CD14-positive monocyte (primary cell): ENCODE results near the gene HSPA4. TPM values are rescaled to one million over a fixed set of nuclear protein-coding genes. Genes with fewer than 3 reads are reported as not detected.
"Not testable (repeated sequence)": the region's sequence is repeated elsewhere in the genome, so short reads cannot be mapped to it uniquely, and the experiment has no call there.

Source experiments
- DNase-seq, 3 donors: peaks; one replicate each; pipeline ENCODE4 v3.0.0-alpha.2; 2011 to 2022
- H2AFZ ChIP-seq: 2 replicates; pipeline ENCODE4 v1.6.0; 2012; ENCODE audit warnings: mild to moderate bottlenecking, low read depth, low read length, inconsistent platforms; ENCODE audit not compliant: insufficient read depth, poor library complexity, severe bottlenecking
- H3K27ac ChIP-seq, 2 donors: 1 replicate in 1 of 2; 2 replicates in 1 of 2; pipeline ENCODE4 v1.5.1; 2012 to 2013; ENCODE audit warnings: low read length in 2 of 2, control low read depth in 1 of 2, inconsistent platforms in 1 of 2, low read depth in 1 of 2, mild to moderate bottlenecking in 1 of 2
- H3K27me3 ChIP-seq, 2 donors: one replicate each; pipeline versions ENCODE4 v1.6.0 to v1.6.1; 2011 to 2013; ENCODE audit warnings: low read length in 2 of 2; ENCODE audit not compliant: control insufficient read depth in 2 of 2, insufficient read depth in 2 of 2
- H3K36me3 ChIP-seq, 2 donors: replicated peaks in 1 of 2; 1 replicate in 1 of 2; 2 replicates in 1 of 2; pipeline versions ENCODE4 v1.5.1 to v1.6.1; 2012 to 2013; ENCODE audit warnings: low read length in 2 of 2, control low read depth in 1 of 2, inconsistent platforms in 1 of 2, mild to moderate bottlenecking in 1 of 2; ENCODE audit not compliant: insufficient read depth in 2 of 2, control insufficient read depth in 1 of 2
- H3K4me1 ChIP-seq, 2 donors: 1 replicate in 1 of 2; 2 replicates in 1 of 2; pipeline versions ENCODE4 v1.5.1 to v1.6.1; 2012 to 2013; ENCODE audit warnings: low read length in 2 of 2, control low read depth in 1 of 2, inconsistent platforms in 1 of 2, mild to moderate bottlenecking in 1 of 2, moderate library complexity in 1 of 2; ENCODE audit not compliant: insufficient read depth in 2 of 2, control insufficient read depth in 1 of 2
- H3K4me2 ChIP-seq: replicated peaks from 2 replicates; pipeline ENCODE3; 2012; ENCODE audit warnings: low read length, moderate library complexity, mild to moderate bottlenecking; ENCODE audit not compliant: poor library complexity, severe bottlenecking; ENCODE audit errors: extremely low read depth
- H3K4me3 ChIP-seq, 3 experiments: fragments of 200-600 bp in 1 of 3; sonication (generic) in 1 of 3; replicated peaks in 1 of 3; 1 replicate in 2 of 3; 2 replicates in 1 of 3; pipeline ENCODE4 v1.5.1; 2011 to 2013; ENCODE audit warnings: low read length in 3 of 3, mild to moderate bottlenecking in 3 of 3, control low read depth in 2 of 3, low read depth in 2 of 3, inconsistent platforms in 1 of 3, moderate library complexity in 1 of 3
- H3K79me2 ChIP-seq: 2 replicates; pipeline ENCODE4 v1.6.0; 2012; ENCODE audit warnings: mild to moderate bottlenecking, control low read depth, inconsistent platforms, low read length, moderate library complexity; ENCODE audit not compliant: insufficient read depth
- H3K9ac ChIP-seq: 2 replicates; pipeline ENCODE4 v1.6.0; 2017; ENCODE audit warnings: low read length, mild to moderate bottlenecking; ENCODE audit not compliant: insufficient read depth, poor library complexity, severe bottlenecking
- H3K9me3 ChIP-seq, 2 donors: replicated peaks in 1 of 2; 1 replicate in 1 of 2; 2 replicates in 1 of 2; pipeline versions ENCODE4 v1.5.1 to v1.6.1; 2012 to 2013; ENCODE audit warnings: low read length in 2 of 2, control low read depth in 1 of 2; ENCODE audit not compliant: control insufficient read depth in 1 of 2, insufficient read depth in 1 of 2
- H4K20me1 ChIP-seq: 2 replicates; pipeline ENCODE4 v1.6.0; 2012; ENCODE audit warnings: mild to moderate bottlenecking, low read length, control low read depth, moderate library complexity; ENCODE audit not compliant: insufficient read depth
- H3K27ac Mint-ChIP-seq, 7 donors: one replicate each; pipeline ENCODE4 v1.8.0; 2020; ENCODE audit warnings: mild to moderate bottlenecking in 7 of 7, mixed read lengths in 7 of 7, moderate library complexity in 6 of 7, inconsistent platforms in 2 of 7
- H3K27me3 Mint-ChIP-seq, 3 donors: one replicate each; pipeline ENCODE4 v1.8.0; 2021 to 2022; ENCODE audit warnings: low read depth in 3 of 3, mild to moderate bottlenecking in 3 of 3, mixed read lengths in 3 of 3, moderate library complexity in 3 of 3, inconsistent platforms in 1 of 3
- H3K36me3 Mint-ChIP-seq, 2 donors: one replicate each; pipeline ENCODE4 v1.8.0; 2020; ENCODE audit warnings: mixed read lengths in 2 of 2, inconsistent platforms in 1 of 2, mild to moderate bottlenecking in 1 of 2
- H3K4me1 Mint-ChIP-seq: one replicate; pipeline ENCODE4 v1.8.0; 2020; ENCODE audit warnings: mild to moderate bottlenecking, mixed read lengths
- H3K4me3 Mint-ChIP-seq, 2 donors: one replicate each; pipeline ENCODE4 v1.8.0; 2020; ENCODE audit warnings: mild to moderate bottlenecking in 2 of 2, mixed read lengths in 2 of 2, moderate library complexity in 1 of 2
- H3K9me3 Mint-ChIP-seq, 7 donors: one replicate each; pipeline ENCODE4 v1.8.0; 2020 to 2022; ENCODE audit warnings: mixed read lengths in 7 of 7, mild to moderate bottlenecking in 6 of 7, moderate library complexity in 6 of 7, inconsistent platforms in 2 of 7
- WGBS: methylation state at CpG from one replicate; pipeline ENCODE4 v1.1.5; 2013; ENCODE audit warnings: missing lambda C conversion rate; ENCODE audit not compliant: insufficient coverage; 5-methylcytosine and 5-hydroxymethylcytosine counted together
- intact Hi-C, 2 donors: fragments of 100-400 bp; cut with micrococcal nuclease; formaldehyde crosslinking; loops; one replicate each; pipeline versions ENCODE4 v1.15.0 to v1.15.1; 2023
- polyA plus RNA-seq, 3 donors: library from polyadenylated mRNA; depleted of rRNA in 1 of 3; unstranded in 2 of 3; stranded (reverse) in 1 of 3; fragments of 300-500 nt in 2 of 3; fragments of >200 nt in 1 of 3; fragmentation: Illumina TruSeq in 2 of 3; gene quantifications; 1 replicate in 2 of 3; 2 replicates in 1 of 3; pipeline ENCODE4 v1.2.3, GENCODE V29; 2012 to 2021
- TF ChIP-seq, protein P1 (sequence below): fragments of 200-600 bp; IDR thresholded peaks from one replicate; pipeline ENCODE4 v1.8.0; 2022; ENCODE audit warnings: antibody characterized with exemption, mild to moderate bottlenecking

HSPA4 gene
- polyA plus RNA-seq, 3 donors: 15.7 to 52.0 (median 27.7) TPM

DNA sequence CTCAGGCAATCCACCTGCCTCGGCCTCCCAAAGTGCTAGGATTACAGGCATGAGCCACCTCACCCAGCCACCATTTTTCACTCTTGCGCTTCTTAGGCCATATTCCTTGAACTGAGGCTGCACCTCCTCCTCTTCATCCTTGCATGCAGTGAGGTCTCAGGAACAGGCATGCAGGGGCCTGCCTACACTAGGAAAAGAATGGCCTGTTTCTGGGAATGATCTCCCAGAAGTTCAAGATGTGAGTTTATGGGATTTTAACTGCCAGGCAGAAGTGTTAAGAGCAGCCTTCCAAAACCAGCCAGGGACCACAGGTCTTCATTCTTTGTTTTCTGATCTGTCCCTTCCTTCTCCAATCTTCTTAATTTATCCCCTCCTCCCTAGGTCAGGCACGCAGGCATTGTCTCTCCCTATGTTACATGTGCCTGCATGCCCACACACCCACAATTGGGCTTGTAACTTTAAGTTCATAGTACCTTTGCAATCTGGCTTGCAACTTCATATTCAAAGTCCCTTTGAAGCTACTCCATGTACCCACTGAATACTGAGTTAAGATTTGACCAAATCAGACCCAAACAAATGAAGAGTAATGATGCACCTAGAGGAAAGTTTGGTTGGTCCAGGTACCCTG is 10.5 kb upstream of the HSPA4 start:
- no peak for DNase-seq
- Histone ChIP-seq H3K9ac (no peak overlapping the region), H3K27ac (no peak overlapping the region), H2AFZ (no peak overlapping the region), H3K9me3 (no peaks in the 10 kb centered on the region), H3K4me1 (no peaks in the 10 kb centered on the region), H3K27me3 (no peaks in the 10 kb centered on the region), H4K20me1 (no peaks in the 10 kb centered on the region), H3K79me2 (no peaks in the 10 kb centered on the region), H3K4me2 (no peak overlapping the region), H3K36me3 (no peaks in the 10 kb centered on the region), H3K4me3 (no peak overlapping the region)
- intact Hi-C loops: no loop called here
- Mint-ChIP-seq H3K36me3 (no peaks in the 10 kb centered on the region), H3K27ac (no peak overlapping the region), H3K4me3 (no peak overlapping the region), H3K9me3 (peaks cover 0 to 3% (median 0%) of the 10 kb centered on the region in 7 donors), H3K27me3 (peaks cover 0 to 5% (median 0%) of the 10 kb centered on the region in 3 donors), H3K4me1 (peaks cover 3% of the 10 kb centered on the region)
- 94% methylated on average over 2 of the region's 3 CpGs for WGBS
- TF ChIP-seq, protein P1, sequence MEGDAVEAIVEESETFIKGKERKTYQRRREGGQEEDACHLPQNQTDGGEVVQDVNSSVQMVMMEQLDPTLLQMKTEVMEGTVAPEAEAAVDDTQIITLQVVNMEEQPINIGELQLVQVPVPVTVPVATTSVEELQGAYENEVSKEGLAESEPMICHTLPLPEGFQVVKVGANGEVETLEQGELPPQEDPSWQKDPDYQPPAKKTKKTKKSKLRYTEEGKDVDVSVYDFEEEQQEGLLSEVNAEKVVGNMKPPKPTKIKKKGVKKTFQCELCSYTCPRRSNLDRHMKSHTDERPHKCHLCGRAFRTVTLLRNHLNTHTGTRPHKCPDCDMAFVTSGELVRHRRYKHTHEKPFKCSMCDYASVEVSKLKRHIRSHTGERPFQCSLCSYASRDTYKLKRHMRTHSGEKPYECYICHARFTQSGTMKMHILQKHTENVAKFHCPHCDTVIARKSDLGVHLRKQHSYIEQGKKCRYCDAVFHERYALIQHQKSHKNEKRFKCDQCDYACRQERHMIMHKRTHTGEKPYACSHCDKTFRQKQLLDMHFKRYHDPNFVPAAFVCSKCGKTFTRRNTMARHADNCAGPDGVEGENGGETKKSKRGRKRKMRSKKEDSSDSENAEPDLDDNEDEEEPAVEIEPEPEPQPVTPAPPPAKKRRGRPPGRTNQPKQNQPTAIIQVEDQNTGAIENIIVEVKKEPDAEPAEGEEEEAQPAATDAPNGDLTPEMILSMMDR: no peak

DNA sequence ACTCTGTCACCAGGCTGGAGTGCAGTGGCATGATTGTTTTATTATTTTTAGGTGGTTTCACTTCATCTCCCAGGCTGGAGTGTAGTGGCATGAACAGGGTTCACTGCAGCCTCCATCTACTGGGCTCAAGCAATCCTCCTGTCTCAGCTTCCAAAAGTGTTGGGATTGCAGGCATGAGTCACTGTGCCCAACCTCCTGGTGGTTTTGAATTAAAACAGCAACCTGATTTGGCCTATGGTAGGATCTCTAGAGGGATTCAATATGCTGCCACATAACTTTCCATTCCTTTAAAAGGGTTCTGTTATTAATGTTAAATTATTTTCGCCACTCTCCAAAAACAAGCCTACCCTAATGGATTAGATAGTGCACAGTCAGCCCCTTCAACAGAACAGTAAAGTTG is 9.9 kb upstream of the HSPA4 start:
- Histone ChIP-seq H2AFZ (no peak overlapping the region), H3K4me1 (no peaks in the 10 kb centered on the region), H3K9ac (no peak overlapping the region), H3K36me3 (no peaks in the 10 kb centered on the region), H3K79me2 (no peaks in the 10 kb centered on the region), H3K27ac (no peak overlapping the region), H3K27me3 (no peaks in the 10 kb centered on the region), H3K4me2 (no peak overlapping the region), H3K9me3 (no peaks in the 10 kb centered on the region), H3K4me3 (no peak overlapping the region), H4K20me1 (no peaks in the 10 kb centered on the region)
- Mint-ChIP-seq H3K9me3 (peaks cover 0 to under 1% (median 0%) of the 10 kb centered on the region in 7 donors), H3K4me1 (peaks cover 3% of the 10 kb centered on the region), H3K36me3 (no peaks in the 10 kb centered on the region), H3K27ac (no peak overlapping the region), H3K4me3 (no peak overlapping the region), H3K27me3 (peaks cover 0 to 5% (median 0%) of the 10 kb centered on the region in 3 donors)
- TF ChIP-seq, protein P1: no peak
- no CpG with 5 or more reads among the region's 1 CpG for WGBS
- intact Hi-C loops: no loop called here
- no peak for DNase-seq

- intact Hi-C loops, H3K27me3 ChIP-seq, H3K4me3 Mint-ChIP-seq, H3K4me3 ChIP-seq, H3K27ac ChIP-seq, H3K27me3 Mint-ChIP-seq, H2AFZ ChIP-seq, DNase-seq, H3K9me3 ChIP-seq, H3K4me2 ChIP-seq, H3K27ac Mint-ChIP-seq, H3K9ac ChIP-seq, H3K9me3 Mint-ChIP-seq, H3K36me3 ChIP-seq, H4K20me1 ChIP-seq, H3K36me3 Mint-ChIP-seq: not testable (repeated sequence)
- peaks cover 9 to 12% of the 10 kb centered on the region in 2 donors for H3K4me1 ChIP-seq
- 59% methylated on average over 3 of the region's 8 CpGs for WGBS
- H3K4me1 Mint-ChIP-seq: peaks cover 12% of the 10 kb centered on the region
- peaks cover 11% of the 10 kb centered on the region for H3K79me2 ChIP-seq
Observed at GRCh38 chr5:133046560-133046959, 5.3 kb upstream of the HSPA4 start.
